Activated naive CD4-positive, alpha-beta T cell treated with Interleukin-2 at 50 U/mL for 16 hours (primary cell): ENCODE measurements around the gene MYH11.

Experiments used
- DNase-seq: peaks from one replicate; pipeline ENCODE4 v3.0.0-alpha.2; 2020

Gene MYH11

GRCh38 chr16:15775209-15775608 lies 81.6 kb downstream of the MYH11 start:
- DNase-seq, result no peak

DNA sequence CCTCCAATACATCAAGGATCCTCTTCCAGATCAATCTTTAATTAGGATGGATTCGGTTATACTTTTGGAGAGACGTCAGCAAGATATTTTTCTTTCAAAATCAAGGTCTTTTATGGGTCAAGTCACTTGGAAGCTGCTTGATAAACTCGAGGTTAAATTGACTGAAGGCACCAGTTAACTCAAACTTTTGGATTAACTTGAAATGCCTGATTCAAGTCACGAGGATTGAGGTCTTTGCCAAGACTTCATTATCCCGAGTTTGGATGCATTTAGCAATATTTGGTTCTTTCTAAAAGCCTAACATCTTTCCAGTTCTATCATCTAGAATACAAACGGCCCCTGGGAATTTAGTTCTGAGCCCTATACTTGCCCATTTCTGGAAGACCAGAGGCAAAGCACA lies 82.9 kb downstream of the MYH11 start:
- DNase-seq, result no peak

DNA sequence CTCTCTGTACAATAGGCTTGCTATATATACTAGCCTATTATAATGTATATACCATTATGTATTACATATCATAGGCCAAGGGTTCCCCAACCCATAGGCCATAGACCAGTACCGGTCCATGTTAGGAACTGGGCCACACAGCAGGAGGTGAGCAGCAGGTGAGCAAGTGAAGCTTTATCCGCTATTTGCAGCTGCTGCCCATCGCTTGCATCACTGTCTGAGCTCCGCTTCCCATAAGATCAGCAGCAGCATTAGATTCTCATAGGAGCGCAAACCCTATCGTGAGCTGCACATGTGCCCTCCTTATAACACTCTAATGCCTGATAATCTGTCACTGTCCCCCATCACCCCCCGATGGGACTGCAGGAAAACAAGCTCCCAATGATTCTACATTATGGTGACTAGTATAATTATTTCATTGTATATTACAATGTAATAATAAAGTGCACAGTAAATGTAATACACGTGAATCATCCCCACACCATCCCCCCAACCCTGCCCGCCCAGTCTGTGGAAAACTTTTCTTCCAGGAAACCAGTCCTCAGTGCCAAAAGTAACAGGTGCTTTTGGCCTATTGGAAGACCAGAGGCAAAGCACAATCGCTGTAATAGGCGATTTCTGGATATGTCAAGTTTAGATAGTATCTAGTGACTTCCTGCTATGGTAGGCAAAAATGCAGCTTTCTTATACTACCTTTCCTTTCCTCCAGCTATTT lies 84.1 kb downstream of the MYH11 start:
- DNase-seq, result no peak

GRCh38 chr16:15771694-15772093 lies 85.1 kb downstream of the MYH11 start:
- DNase-seq, result no peak

DNA sequence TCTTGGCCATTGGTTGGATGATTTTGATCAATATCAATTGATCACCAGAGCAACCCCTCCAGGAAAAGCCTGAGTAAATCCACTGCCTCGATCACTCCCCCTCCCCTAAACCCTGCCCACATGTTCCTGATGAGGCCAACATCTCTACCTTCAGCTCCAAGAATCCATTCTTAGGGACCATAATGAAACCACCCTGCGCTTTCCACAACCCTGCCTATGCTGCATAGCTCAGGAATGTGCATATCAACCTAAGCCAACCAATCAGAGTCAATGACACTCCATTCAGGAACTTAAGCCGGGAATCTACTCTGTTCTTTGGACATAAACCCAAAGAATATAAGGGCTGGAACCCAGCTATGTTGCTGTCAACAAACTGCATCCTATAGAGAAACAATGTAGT lies 86.3 kb downstream of the MYH11 start:
- DNase-seq, result no peak

GRCh38 chr16:15770107-15770506 lies 86.7 kb downstream of the MYH11 start:
- no peak for DNase-seq

- no peak for DNase-seq
Observed at GRCh38 chr16:15769239-15769638, 87.6 kb downstream of the MYH11 start.

DNA sequence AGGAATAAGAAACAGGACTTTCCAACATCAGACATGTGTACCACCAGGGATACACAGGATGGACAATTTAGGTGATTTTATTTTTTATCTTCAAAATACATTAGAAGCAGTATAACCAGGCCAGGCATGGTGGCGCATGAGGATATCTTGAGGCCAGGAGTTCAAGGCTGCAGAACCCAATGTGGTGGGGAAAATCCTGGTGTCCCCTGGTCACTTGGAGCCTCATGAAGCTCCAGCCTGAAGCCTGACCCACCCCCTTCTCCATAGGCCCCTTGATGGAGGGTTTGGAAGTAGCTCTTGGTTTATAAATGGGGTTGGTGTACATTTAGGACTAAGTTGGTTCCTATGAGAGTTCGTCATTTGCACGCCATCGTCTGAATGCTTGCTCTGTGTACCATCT lies 88.6 kb downstream of the MYH11 start:
- DNase-seq, result no peak

- DNase-seq, result no peak
Observed at GRCh38 chr16:15766918-15767317, 89.9 kb downstream of the MYH11 start.

GRCh38 chr16:15765880-15766279 lies 90.9 kb downstream of the MYH11 start:
- peak; percentile 5 for DNase-seq

- no peak for DNase-seq
Observed at GRCh38 chr16:15765116-15765515, 91.7 kb downstream of the MYH11 start.

GRCh38 chr16:15764112-15764511 lies 92.7 kb downstream of the MYH11 start:
- no peak for DNase-seq

GRCh38 chr16:15760129-15760528 lies 96.7 kb downstream of the MYH11 start:
- DNase-seq, result no peak

- DNase-seq, result no peak
Observed at GRCh38 chr16:15759070-15759469, 97.8 kb downstream of the MYH11 start.

- DNase-seq, result peak; percentile 4
Observed at GRCh38 chr16:15757630-15758251, 99.1 kb downstream of the MYH11 start.

DNA sequence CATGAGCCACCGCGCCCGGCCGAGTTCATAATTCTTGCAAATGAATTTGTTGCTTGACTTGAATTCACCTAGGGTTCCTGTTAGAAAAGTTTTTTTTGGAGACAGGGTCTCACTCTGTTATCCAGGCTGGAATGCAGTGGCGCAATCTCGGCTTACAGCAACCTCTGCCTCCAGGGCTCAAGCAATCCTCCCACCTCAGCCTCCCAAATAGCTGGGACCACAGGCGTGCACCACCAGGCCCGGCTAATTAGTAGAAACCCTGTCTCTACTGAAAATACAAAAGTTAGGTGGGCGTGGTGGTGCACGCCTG lies 99.8 kb downstream of the MYH11 start:
- no peak for DNase-seq

DNA sequence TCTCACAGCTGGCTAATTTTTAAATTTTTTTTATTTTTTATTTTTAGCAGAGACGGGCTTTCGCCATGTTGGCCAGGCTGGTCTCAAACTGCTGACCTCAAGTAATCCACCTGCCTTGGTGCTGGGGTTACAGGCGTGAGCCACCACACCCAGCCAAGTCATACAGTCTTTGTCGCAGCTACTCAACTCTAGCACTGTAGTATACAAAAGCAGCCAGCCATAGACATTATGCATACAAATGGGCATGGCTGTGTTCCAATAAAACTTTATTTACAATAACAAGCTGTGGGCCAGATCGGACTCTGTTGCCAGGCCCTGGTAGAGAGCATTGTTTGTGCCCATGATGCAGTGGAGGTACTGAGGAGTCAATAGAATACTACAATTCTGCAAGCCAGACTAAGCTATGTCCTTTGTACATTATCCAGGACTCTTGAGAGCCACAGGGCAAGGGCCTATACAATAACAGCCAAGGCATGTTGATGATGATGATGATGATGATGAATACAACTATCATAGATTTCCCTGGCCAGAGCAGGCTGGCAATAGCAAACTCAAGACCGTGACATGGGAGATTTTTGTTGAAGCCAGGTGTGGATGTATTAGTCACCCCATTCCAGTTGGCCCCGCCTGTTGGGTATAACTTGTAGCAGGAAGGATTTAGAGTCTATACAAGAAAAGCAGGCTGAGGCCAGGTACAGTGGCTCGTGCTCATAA lies 101.8 kb downstream of the MYH11 start:
- DNase-seq, result no peak

- DNase-seq, result no peak
Observed at GRCh38 chr16:15752717-15753488, 103.9 kb downstream of the MYH11 start.

DNA sequence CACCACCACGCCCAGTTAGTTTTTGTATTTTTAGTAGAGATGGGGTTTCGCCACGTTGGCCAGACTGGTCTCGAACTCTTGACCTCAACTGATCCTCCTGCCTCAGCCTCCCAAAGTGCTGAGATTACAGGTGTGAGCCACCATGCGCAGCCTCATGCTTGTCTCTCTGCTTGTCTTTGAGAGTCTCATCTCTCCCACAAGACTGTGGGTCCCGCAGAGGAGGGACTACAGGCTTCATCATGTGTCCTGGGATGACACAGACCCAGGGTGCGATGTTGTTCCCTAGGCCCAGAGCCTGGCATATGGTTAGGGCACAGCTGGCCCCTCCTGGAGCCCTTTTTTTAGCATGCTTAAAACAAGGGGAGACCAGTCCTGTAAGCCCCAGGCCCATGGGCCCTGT lies 104.9 kb downstream of the MYH11 start:
- no peak for DNase-seq

- no peak for DNase-seq
Observed at GRCh38 chr16:15749985-15750384, 106.8 kb downstream of the MYH11 start.

GRCh38 chr16:15749371-15749770 lies 107.5 kb downstream of the MYH11 start:
- no peak for DNase-seq

GRCh38 chr16:15748654-15749053 lies 108.2 kb downstream of the MYH11 start:
- DNase-seq, result no peak

- no peak for DNase-seq
Observed at GRCh38 chr16:15747937-15748336, 108.9 kb downstream of the MYH11 start.

- DNase-seq, result no peak
Observed at GRCh38 chr16:15746332-15746731, 110.5 kb downstream of the MYH11 start.
